HG03060 (cell line): ENCODE measurements around the gene TAPT1.
"Not testable (repeated sequence)": the region's sequence is repeated elsewhere in the genome, so short reads cannot be mapped to it uniquely, and the experiment has no call there.

Experiments used
- ATAC-seq: cut with Tn5 transposase; IDR thresholded peaks from one replicate; pipeline ENCODE4 v1.9.1; 2021; ENCODE audit warnings: low read depth, moderate number of reproducible peaks; ENCODE audit not compliant: unreplicated experiment

The TAPT1 gene

DNA sequence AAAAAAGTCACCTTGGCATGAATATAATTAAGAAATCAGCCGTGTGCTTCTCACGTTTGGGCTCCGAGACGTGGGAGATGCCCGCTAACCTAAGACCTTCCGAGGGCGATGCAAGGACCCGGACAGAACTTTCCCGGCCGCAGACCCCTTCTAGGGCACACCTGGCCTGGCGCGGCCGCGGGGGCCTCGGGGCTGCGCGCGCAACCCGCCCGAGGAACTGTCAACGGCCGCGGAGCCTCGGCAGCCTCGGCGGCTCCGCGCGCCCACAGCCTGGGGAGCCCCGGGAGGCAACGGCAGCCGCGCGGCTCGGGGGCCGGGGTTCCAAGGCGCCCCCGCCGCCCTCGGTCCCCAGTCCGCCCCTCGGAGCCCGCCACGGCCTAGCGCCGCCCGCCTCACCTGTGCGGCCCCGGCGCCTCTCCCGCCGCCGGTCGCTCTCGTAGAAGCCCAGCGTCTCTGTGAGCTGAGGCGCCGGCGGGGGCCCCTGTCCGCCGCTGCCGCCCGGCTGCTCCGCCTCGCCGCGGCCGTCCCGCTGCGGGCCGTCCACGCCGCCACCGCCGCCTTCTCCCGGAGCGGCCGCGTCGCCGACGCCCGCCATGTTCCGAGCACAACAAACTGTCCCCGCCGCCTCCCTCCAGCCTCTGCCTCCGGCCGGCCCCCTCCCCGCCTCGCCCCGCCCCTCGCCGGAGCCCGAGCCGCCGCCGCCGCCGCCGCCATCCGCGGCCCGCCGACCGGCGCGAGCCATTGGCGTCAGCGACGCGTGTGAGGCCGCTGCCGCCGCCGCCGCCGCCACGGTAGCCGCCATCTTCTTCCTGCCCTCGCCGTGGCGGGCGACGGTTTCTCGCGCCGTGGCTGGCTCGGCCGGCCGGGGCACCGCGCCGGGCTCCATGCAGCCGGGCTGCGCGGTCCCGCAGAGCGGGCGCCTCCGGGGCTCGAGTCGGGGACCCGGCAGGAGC is at the start of gene TAPT1:
Gene TAPT1, minus strand, starts transcription at position 609 of the 953 bp plus-strand sequence. Its CDS starts 14 bp downstream, at position 595.
- no peak for ATAC-seq

GRCh38 chr4:16271411-16271810 is 45.1 kb upstream of the TAPT1 start:
- ATAC-seq = no peak

GRCh38 chr4:16270454-16271328 is 44.4 kb upstream of the TAPT1 start:
- ATAC-seq = no peak

DNA sequence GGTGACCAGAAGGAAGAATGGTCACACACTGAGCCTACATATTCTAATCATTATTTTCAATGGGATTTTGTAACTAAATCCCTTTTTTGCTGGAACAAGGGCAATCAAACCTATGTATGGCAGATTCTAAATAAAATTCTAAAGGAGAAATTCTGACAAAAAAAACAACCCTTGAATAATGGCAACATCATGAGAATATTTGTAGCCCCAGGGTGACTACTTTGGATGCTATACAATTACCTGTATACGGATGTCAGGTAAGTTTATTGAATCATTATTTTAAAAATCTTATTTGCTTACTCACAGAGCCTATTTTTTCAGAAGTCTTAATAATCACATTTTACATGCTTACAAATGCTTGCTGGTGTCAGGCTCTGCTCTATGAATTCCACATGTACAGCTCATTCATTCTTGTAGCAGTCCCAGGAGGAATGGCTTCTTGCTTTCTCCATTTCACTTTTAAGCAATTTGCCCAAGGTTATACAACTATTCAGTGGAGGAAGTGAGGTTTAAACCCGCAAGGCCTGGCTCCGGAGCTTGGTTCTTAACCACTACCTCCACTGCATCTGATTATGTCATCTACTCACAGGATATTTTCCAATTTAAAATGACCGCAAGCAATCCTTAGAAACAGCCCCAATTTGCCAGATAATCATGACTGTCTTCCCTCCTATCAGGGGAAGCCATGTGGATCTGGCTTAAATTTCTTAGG is 43.6 kb upstream of the TAPT1 start:
- ATAC-seq = not testable (repeated sequence)

DNA sequence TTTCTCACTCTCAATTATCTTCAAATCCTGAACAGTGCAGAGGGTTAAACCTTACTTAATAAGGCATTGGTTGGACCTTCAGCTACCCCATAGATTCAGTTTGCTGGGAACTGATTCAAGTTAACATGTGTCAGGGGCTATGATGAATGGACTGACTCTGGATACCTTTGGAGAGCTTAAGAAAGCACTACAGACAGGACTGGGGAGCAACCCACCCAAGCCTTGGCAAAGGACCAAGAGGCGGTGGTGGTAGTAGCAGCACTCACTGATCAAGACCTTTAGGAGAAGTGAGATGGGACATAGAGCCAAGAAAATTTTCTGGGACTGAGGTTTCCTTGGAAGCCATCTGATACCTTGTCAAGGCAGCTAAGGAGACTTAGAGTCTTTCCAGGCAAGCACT is 43.0 kb upstream of the TAPT1 start:
- ATAC-seq = no peak

- ATAC-seq = no peak
These were observed 42.0 kb upstream of the TAPT1 start for GRCh38 chr4:16268290-16268689.

- no peak for ATAC-seq
These were observed 41.4 kb upstream of the TAPT1 start for GRCh38 chr4:16267639-16268038.

- ATAC-seq = no peak
These were observed 39.5 kb upstream of the TAPT1 start for GRCh38 chr4:16265820-16266219.

GRCh38 chr4:16264798-16265197 is 38.5 kb upstream of the TAPT1 start:
- no peak for ATAC-seq

- ATAC-seq = no peak
These were observed 36.8 kb upstream of the TAPT1 start for GRCh38 chr4:16263056-16263455.

GRCh38 chr4:16262188-16262587 is 35.9 kb upstream of the TAPT1 start:
- no peak for ATAC-seq

GRCh38 chr4:16261313-16261878 is 35.1 kb upstream of the TAPT1 start:
- ATAC-seq = no peak

- no peak for ATAC-seq
These were observed 33.6 kb upstream of the TAPT1 start for GRCh38 chr4:16259889-16260246.

DNA sequence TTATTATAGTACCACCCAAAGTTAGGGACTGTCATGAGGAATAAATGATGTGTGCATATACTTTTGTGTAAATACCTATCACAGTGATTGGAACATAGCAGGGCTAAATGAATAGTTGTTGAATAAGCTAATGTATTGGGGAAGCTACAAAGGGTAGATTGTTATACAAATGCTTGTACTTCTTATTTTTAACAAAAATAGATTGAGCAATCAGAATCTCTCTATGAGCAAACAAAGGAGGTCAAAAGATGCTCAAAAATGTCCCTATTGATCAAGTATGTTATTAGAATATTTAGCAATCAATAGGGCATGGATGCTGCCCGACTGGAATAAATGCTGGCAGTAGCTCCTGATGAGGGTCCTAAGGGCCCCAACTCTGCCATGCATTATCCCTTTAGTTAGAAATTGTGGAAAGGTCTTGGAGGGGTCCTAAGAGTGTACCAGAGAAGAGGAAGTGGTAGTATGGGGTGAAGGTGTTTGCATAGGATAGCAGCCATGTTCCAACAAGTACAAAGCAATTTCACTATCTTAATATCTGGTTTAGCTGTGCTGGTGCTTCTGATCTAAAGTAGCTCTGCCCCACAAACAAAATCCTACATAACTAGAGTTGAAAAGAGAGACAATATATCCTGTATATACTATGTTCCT is 33.1 kb upstream of the TAPT1 start:
- no peak for ATAC-seq

- ATAC-seq = no peak
These were observed 31.3 kb upstream of the TAPT1 start for GRCh38 chr4:16257611-16258010.

GRCh38 chr4:16256343-16256742 is 30.1 kb upstream of the TAPT1 start:
- no peak for ATAC-seq

DNA sequence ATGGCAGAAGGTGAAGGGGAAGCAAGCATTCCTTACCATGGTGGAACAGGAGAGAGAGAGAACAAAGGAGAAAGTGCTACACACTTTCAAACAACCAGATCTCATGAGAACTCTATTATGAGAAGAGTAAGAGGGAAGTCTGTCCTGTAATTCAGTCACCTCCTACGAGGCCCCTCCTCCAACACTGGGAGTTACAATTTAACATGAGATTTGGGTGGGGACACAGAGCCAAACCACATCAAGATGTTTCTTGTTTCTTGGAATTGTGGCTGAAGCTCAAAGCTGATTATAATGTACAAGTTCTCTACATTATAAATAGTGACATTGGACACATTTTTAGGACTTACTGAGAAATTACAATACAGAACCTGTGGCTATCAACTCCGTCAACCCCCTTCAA is 29.5 kb upstream of the TAPT1 start:
- ATAC-seq = no peak

DNA sequence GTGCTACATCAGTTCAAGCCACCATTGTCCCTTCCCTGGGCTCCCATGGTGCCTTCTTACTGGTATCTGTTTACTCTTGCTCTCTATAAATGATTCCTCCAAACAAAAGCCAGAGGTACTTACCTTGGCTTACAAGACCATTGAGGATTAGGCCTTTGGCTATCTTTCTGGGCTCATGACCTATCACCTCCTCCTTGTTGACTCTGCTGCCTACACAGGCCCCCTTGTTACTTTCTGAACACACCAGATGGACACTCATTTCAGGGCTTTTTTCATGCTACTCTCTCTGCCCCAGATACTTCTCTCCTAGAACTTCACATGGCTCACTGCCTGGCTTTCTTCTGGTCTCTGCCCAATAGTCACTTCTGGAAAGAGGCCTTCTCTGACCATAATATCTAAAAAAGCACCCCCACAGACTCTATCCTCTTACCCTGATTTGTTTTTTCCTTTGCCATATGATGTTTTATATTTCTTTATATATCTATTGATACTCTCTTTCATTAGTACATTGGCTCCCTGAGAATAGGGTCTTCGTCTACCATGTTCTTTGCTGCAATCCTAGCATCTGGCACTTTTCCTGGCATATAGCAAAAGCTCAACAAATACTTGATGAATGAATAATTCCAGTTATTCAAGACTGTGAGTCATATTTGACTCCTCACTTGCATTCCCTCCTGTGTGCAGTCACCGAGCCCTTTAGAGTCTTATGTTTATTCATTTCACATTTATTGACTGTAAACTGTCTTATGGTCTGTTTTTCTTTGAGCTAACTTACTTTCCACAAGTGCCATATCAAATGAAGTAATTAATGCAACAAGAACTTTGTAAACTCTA is 27.1 kb upstream of the TAPT1 start:
- no peak for ATAC-seq
